ENCODE results near the gene CHTF18.
"Not testable (repeated sequence)": the region's sequence is repeated elsewhere in the genome, so short reads cannot be mapped to it uniquely, and the experiment has no call there.

The CHTF18 gene

GRCh38 chr16:751152-752006 is 37.0 kb upstream of the CHTF18 start:
- no peak for TF ChIP-seq ZNF274 (IDR thresholded peaks at IDR 0.05; ENCODE audit: low read depth, low read length)
- no peak overlapping the region for H3K4me3 ChIP-seq (ENCODE audit: low read length)

- no peak for TF ChIP-seq ZNF274 (IDR thresholded peaks at IDR 0.05; ENCODE audit: low read depth, low read length)
- no peak overlapping the region for H3K4me3 ChIP-seq (ENCODE audit: low read length)
Measured at GRCh38 chr16:752007-752312, 36.5 kb upstream of the CHTF18 start.

- not testable (repeated sequence) for H3K4me3 ChIP-seq (ENCODE audit: low read length)
Measured at GRCh38 chr16:754121-754607, 34.3 kb upstream of the CHTF18 start.

- H3K4me3 ChIP-seq (ENCODE audit: low read length), result no peak overlapping the region
- no peak for TF ChIP-seq ZNF274 (IDR thresholded peaks at IDR 0.05; ENCODE audit: low read depth, low read length)
Measured at GRCh38 chr16:754656-755055, 33.8 kb upstream of the CHTF18 start.

- H3K4me3 ChIP-seq (ENCODE audit: low read length), result no peak overlapping the region
- TF ChIP-seq ZNF274 (IDR thresholded peaks at IDR 0.05; ENCODE audit: low read depth, low read length), result no peak
Measured at GRCh38 chr16:756428-756827, 32.0 kb upstream of the CHTF18 start.

- H3K4me3 ChIP-seq (ENCODE audit: low read length), result no peak overlapping the region
- TF ChIP-seq ZNF274 (IDR thresholded peaks at IDR 0.05; ENCODE audit: low read depth, low read length), result no peak
Measured at GRCh38 chr16:759110-759910, 29.1 kb upstream of the CHTF18 start.

- no peak for TF ChIP-seq ZNF274 (IDR thresholded peaks at IDR 0.05; ENCODE audit: low read depth, low read length)
- H3K4me3 ChIP-seq (ENCODE audit: low read length), result no peak overlapping the region
Measured at GRCh38 chr16:760065-760464, 28.4 kb upstream of the CHTF18 start.

GRCh38 chr16:760545-761343 is 27.7 kb upstream of the CHTF18 start, which contains the start of gene MSLN:
MSLN (plus strand) TSS chr16:760734; CDS start chr16:762681, 1,947 bp downstream.
- H3K4me3 ChIP-seq (ENCODE audit: low read length), result no peak within 1 kb of the TSS
- no peak for TF ChIP-seq ZNF274 (IDR thresholded peaks at IDR 0.05; ENCODE audit: low read depth, low read length)

GRCh38 chr16:761625-762513 is 26.6 kb upstream of the CHTF18 start:
- H3K4me3 ChIP-seq (ENCODE audit: low read length), result no peak overlapping the region
- TF ChIP-seq ZNF274 (IDR thresholded peaks at IDR 0.05; ENCODE audit: low read depth, low read length), result no peak

- no peak overlapping the region for H3K4me3 ChIP-seq (ENCODE audit: low read length)
- no peak for TF ChIP-seq ZNF274 (IDR thresholded peaks at IDR 0.05; ENCODE audit: low read depth, low read length)
Measured at GRCh38 chr16:762595-763268, 25.7 kb upstream of the CHTF18 start.

- TF ChIP-seq ZNF274 (IDR thresholded peaks at IDR 0.05; ENCODE audit: low read depth, low read length), result no peak
- H3K4me3 ChIP-seq (ENCODE audit: low read length), result no peak overlapping the region
Measured at GRCh38 chr16:763369-764183, 24.8 kb upstream of the CHTF18 start.

- no peak overlapping the region for H3K4me3 ChIP-seq (ENCODE audit: low read length)
- TF ChIP-seq ZNF274 (IDR thresholded peaks at IDR 0.05; ENCODE audit: low read depth, low read length), result no peak
Measured at GRCh38 chr16:764184-764750, 24.2 kb upstream of the CHTF18 start.

Data from GM08714 (cell line).